ENCODE results near the gene CSMD2. TPM values are rescaled to one million over a fixed set of nuclear protein-coding genes. Genes with fewer than 3 reads are reported as not detected.

The CSMD2 gene
- total RNA-seq, 1 donor from 2014 or later: 2.6 TPM

- Histone ChIP-seq H3K4me3 (no peak overlapping the region), H3K9me3 (ENCODE audit: low read depth) (no peaks in the 10 kb centered on the region), H3K79me2 (ENCODE audit: low read depth) (no peaks in the 10 kb centered on the region), H2AFZ (replicated peaks) (no peak overlapping the region), H3F3A (ENCODE audit: low read depth) (no peaks in the 10 kb centered on the region), H3K4me1 (no peaks in the 10 kb centered on the region), H3K27ac (no peak overlapping the region), H3K36me3 (no peaks in the 10 kb centered on the region), H4K20me1 (ENCODE audit: low read depth) (no peaks in the 10 kb centered on the region), H3K27me3 (no peaks in the 10 kb centered on the region), H3K9ac (no peak overlapping the region), H3K4me2 (no peak overlapping the region)
- peaks cover 3% of the 10 kb centered on the region for H3K9me3 Mint-ChIP-seq
- no peak overlapping the region for H3K4me3 Mint-ChIP-seq
- TF ChIP-seq CTCF (IDR thresholded peaks at IDR 0.05): no peak
- no peak for TF ChIP-seq EZH2 (IDR thresholded peaks at IDR 0.05)
- no peak for TF ChIP-seq EZH2phosphoT487 (IDR thresholded peaks at IDR 0.05)
- H3K27ac Mint-ChIP-seq: no peak overlapping the region
- DNase-seq (ENCODE audit: low spot score): no peak
- H3K36me3 Mint-ChIP-seq: no peaks in the 10 kb centered on the region
- peaks cover 3% of the 10 kb centered on the region for H3K4me1 Mint-ChIP-seq
- H3K27me3 Mint-ChIP-seq (ENCODE audit: insufficient read depth, low read depth): peaks cover 2% of the 10 kb centered on the region
Observed at GRCh38 chr1:33622757-33623156, 542.3 kb downstream of the CSMD2 start.

- Histone ChIP-seq H3K4me2 (no peak overlapping the region), H3K36me3 (no peaks in the 10 kb centered on the region), H2AFZ (replicated peaks) (no peak overlapping the region), H3K9ac (no peak overlapping the region), H3K9me3 (ENCODE audit: low read depth) (no peaks in the 10 kb centered on the region), H3K79me2 (ENCODE audit: low read depth) (no peaks in the 10 kb centered on the region), H3K4me3 (no peak overlapping the region), H4K20me1 (ENCODE audit: low read depth) (no peaks in the 10 kb centered on the region), H3K27me3 (no peaks in the 10 kb centered on the region), H3K4me1 (no peaks in the 10 kb centered on the region), H3K27ac (no peak overlapping the region), H3F3A (ENCODE audit: low read depth) (no peaks in the 10 kb centered on the region)
- Mint-ChIP-seq H3K4me3 (no peak overlapping the region), H3K27me3 (ENCODE audit: insufficient read depth, low read depth) (peaks cover 6% of the 10 kb centered on the region), H3K36me3 (peaks cover 3% of the 10 kb centered on the region), H3K27ac (no peak overlapping the region), H3K4me1 (no peaks in the 10 kb centered on the region), H3K9me3 (peaks cover 3% of the 10 kb centered on the region)
- TF ChIP-seq EZH2 (IDR thresholded peaks at IDR 0.05) (no peak), CTCF (IDR thresholded peaks at IDR 0.05) (no peak), EZH2phosphoT487 (IDR thresholded peaks at IDR 0.05) (no peak)
- DNase-seq (ENCODE audit: low spot score): no peak
Observed at GRCh38 chr1:33618636-33619035, 546.4 kb downstream of the CSMD2 start.

- peaks cover 3% of the 10 kb centered on the region for H3K36me3 Mint-ChIP-seq
- Histone ChIP-seq H3K27me3 (no peaks in the 10 kb centered on the region), H3K4me1 (no peaks in the 10 kb centered on the region), H3K4me2 (no peak overlapping the region), H3F3A (ENCODE audit: low read depth) (no peaks in the 10 kb centered on the region), H3K9me3 (ENCODE audit: low read depth) (no peaks in the 10 kb centered on the region), H3K79me2 (ENCODE audit: low read depth) (no peaks in the 10 kb centered on the region), H3K27ac (no peak overlapping the region), H4K20me1 (ENCODE audit: low read depth) (no peaks in the 10 kb centered on the region), H3K36me3 (no peaks in the 10 kb centered on the region), H3K4me3 (no peak overlapping the region), H2AFZ (replicated peaks) (no peak overlapping the region), H3K9ac (no peak overlapping the region)
- H3K27me3 Mint-ChIP-seq (ENCODE audit: insufficient read depth, low read depth): peaks cover 6% of the 10 kb centered on the region
- DNase-seq (ENCODE audit: low spot score): no peak
- no peaks in the 10 kb centered on the region for H3K9me3 Mint-ChIP-seq
- no peak for TF ChIP-seq CTCF (IDR thresholded peaks at IDR 0.05)
- TF ChIP-seq EZH2 (IDR thresholded peaks at IDR 0.05): no peak
- TF ChIP-seq EZH2phosphoT487 (IDR thresholded peaks at IDR 0.05): no peak
- no peak overlapping the region for H3K4me3 Mint-ChIP-seq
- H3K4me1 Mint-ChIP-seq: no peaks in the 10 kb centered on the region
- no peak overlapping the region for H3K27ac Mint-ChIP-seq
Observed at GRCh38 chr1:33617451-33617850, 547.6 kb downstream of the CSMD2 start.

Data from neural progenitor cell (in vitro differentiated cells).